ENCODE measurements around the gene ARMC9.
"Not testable (repeated sequence)": the region's sequence is repeated elsewhere in the genome, so short reads cannot be mapped to it uniquely, and the experiment has no call there.

ARMC9 gene

GRCh38 chr2:231372326-231372725 lies 173.9 kb downstream of the ARMC9 start:
- no peak for DNase-seq (ENCODE audit: low spot score)
- TF ChIP-seq, protein P1, sequence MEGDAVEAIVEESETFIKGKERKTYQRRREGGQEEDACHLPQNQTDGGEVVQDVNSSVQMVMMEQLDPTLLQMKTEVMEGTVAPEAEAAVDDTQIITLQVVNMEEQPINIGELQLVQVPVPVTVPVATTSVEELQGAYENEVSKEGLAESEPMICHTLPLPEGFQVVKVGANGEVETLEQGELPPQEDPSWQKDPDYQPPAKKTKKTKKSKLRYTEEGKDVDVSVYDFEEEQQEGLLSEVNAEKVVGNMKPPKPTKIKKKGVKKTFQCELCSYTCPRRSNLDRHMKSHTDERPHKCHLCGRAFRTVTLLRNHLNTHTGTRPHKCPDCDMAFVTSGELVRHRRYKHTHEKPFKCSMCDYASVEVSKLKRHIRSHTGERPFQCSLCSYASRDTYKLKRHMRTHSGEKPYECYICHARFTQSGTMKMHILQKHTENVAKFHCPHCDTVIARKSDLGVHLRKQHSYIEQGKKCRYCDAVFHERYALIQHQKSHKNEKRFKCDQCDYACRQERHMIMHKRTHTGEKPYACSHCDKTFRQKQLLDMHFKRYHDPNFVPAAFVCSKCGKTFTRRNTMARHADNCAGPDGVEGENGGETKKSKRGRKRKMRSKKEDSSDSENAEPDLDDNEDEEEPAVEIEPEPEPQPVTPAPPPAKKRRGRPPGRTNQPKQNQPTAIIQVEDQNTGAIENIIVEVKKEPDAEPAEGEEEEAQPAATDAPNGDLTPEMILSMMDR (IDR thresholded peaks at IDR 0.05), result no peak
- no peak overlapping the region for H3K27ac ChIP-seq
- H3K4me3 ChIP-seq, result no peak overlapping the region

GRCh38 chr2:231373184-231373583 lies 174.8 kb downstream of the ARMC9 start:
- Histone ChIP-seq H3K4me3 (no peak overlapping the region), H3K27ac (no peak overlapping the region)
- TF ChIP-seq, protein P1 (IDR thresholded peaks at IDR 0.05), result no peak
- DNase-seq (ENCODE audit: low spot score), result no peak

DNA sequence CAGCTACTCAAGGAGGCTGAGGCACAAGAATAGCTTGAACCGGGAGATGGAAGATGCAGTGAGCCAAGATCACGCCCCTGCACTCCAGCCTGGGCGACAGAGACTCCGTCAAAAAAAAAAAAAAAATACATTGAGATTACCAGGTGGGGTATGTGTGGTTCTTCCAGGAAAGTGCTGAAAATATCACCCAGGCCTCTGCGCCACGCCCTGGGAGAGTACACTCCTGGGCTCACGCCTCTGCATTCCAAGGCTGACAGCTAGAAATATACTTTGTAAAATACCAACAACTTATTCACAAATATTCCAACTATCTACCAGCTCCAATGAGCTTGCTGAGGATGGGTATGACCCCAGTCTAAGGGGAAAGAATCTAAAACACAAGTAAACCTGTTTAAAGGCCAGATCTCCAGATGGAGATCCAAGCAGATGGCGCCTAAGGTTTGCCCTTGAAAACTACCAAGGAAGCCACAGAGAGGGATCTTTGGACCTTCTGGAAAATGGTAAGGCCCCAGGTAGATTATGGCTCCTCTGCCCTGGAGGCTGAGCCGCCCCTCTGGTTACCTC lies 175.4 kb downstream of the ARMC9 start:
- H3K27ac ChIP-seq, result no peak overlapping the region
- H3K4me3 ChIP-seq, result no peak overlapping the region
- no peak for DNase-seq (ENCODE audit: low spot score)
- TF ChIP-seq, protein P1 (IDR thresholded peaks at IDR 0.05), result no peak

DNA sequence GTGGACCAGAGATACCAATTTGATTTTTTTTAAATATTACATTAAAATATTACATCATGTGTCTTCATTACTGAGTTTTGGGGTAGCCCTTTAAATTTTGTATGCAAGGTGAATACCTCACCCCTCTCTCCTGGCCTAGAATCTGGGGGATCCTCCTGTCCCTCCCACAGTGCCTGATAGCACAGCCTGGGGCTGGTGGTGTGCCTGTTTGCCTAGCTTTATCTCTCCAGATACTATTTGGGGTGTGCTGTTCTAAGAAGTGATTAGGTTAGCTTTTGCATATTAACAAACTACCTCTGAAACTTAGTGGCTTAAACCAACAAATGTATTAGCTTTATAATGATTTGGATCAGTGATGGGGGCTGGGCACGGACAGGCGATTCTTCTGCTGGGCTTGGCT lies 176.3 kb downstream of the ARMC9 start:
- H3K27ac ChIP-seq, result no peak overlapping the region
- TF ChIP-seq, protein P1 (IDR thresholded peaks at IDR 0.05), result no peak
- no peak for DNase-seq (ENCODE audit: low spot score)
- no peak overlapping the region for H3K4me3 ChIP-seq

DNA sequence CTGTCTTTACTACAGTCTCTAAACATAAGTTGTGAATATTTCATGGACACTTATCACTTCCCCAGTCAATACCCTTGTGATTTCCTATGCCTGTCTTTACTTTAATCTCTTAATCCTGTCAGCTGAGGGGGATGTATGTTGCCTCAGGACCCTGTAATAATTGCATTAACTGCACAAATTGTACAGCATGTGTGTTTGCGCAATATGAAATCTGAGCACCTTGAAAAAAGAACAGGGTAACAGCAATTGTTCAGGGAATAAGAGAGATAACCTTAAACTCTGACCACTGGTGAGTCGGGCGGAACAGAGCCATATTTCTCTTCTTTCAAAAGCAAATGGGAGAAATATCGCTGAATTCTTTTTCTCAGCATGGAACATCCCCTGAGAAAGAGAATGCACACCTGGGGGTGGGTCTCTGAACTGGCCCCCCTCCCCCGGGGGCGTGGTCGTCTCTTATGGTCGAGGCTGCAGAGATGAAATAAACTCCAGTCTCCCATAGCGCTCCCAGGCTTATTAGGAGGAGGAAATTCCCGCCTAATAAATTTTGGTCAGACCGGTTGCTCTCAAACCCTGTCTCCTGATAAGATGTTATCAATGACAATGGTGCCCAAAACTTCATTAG lies 177.7 kb downstream of the ARMC9 start:
- H3K4me3 ChIP-seq; DNase-seq (ENCODE audit: low spot score); H3K27ac ChIP-seq: not testable (repeated sequence)

DNA sequence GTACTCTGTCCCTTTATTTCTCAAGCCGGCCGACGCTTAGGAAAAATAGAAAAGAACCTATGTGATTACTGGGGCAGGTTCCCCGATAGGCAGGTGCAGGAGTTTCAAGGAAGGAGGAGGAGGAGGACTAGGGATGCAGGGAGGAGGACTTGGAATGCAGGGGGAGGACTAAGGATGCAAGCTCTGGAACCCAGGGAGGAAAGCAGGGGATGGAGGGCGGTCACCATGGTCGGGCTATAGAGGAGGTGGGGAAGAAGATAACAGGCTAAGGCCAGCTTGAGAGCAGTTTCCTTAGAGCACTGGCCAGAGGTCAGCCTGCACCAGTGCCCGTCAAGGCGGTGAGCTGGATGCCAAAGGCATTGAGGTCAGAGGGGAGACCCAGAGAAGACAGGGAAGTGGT lies 178.4 kb downstream of the ARMC9 start:
- DNase-seq (ENCODE audit: low spot score), result no peak
- Histone ChIP-seq H3K27ac (no peak overlapping the region), H3K4me3 (no peak overlapping the region)
- TF ChIP-seq, protein P1 (IDR thresholded peaks at IDR 0.05), result no peak

GRCh38 chr2:231378026-231378722 lies 179.7 kb downstream of the ARMC9 start:
- Histone ChIP-seq H3K27ac (no peak overlapping the region), H3K4me3 (no peak overlapping the region)
- no peak for DNase-seq (ENCODE audit: low spot score)
- TF ChIP-seq, protein P1 (IDR thresholded peaks at IDR 0.05), result no peak

Measured in coronary artery (tissue), 2 donors.